Neural progenitor cell (in vitro differentiated cells): ENCODE measurements around the gene WDR81.

Experiments used
- CTCF ChIP-seq: fragments of 200-600 bp; sonication (generic); IDR thresholded peaks from 2 replicates; pipeline ENCODE4 v1.5.1; 2017; ENCODE audit warnings: antibody characterized with exemption, mild to moderate bottlenecking
- EZH2 ChIP-seq: fragments of 200-600 bp; sonication (generic); IDR thresholded peaks from 2 replicates; pipeline ENCODE4 v1.6.1; 2017; ENCODE audit warnings: antibody characterized with exemption, mild to moderate bottlenecking, moderate library complexity

GRCh38 chr17:1731194-1731506, 6.6 kb downstream of the WDR81 start:
- TF ChIP-seq CTCF: no peak
- TF ChIP-seq EZH2: no peak
